Ishikawa (cell line): ENCODE measurements around the gene SLC44A1.

ENCODE experiments used
- CEBPB ChIP-seq: IDR thresholded peaks from 2 replicates; pipeline ENCODE4 v1.6.1; 2012
- CREB1 ChIP-seq: IDR thresholded peaks from 2 replicates; pipeline ENCODE4 v1.6.1; 2012; ENCODE audit warnings: low read depth
- EGR1 ChIP-seq: IDR thresholded peaks from 2 replicates; pipeline ENCODE4 v1.6.1; 2012
- EP300 ChIP-seq: IDR thresholded peaks from 2 replicates; pipeline ENCODE4 v1.6.1; 2012; ENCODE audit warnings: borderline replicate concordance
- FOXM1 ChIP-seq: IDR thresholded peaks from 2 replicates; pipeline ENCODE4 v1.6.1; 2012; ENCODE audit warnings: low read depth, borderline replicate concordance
- MAX ChIP-seq: IDR thresholded peaks from 2 replicates; pipeline ENCODE4 v1.6.1; 2012
- NFIC ChIP-seq: IDR thresholded peaks from 2 replicates; pipeline ENCODE4 v1.6.1; 2012
- RAD21 ChIP-seq: IDR thresholded peaks from 2 replicates; pipeline ENCODE4 v1.6.1; 2012; ENCODE audit warnings: low read depth
- REST ChIP-seq: IDR thresholded peaks from 2 replicates; pipeline ENCODE4 v1.6.1; 2012; ENCODE audit warnings: low read depth, mild to moderate bottlenecking
- TAF1 ChIP-seq: IDR thresholded peaks from 2 replicates; pipeline ENCODE4 v1.6.1; 2012; ENCODE audit warnings: low read depth, mild to moderate bottlenecking
- TCF12 ChIP-seq: IDR thresholded peaks from 2 replicates; pipeline ENCODE4 v1.6.1; 2012; ENCODE audit warnings: low read depth
- TEAD4 ChIP-seq: IDR thresholded peaks from 2 replicates; pipeline ENCODE4 v1.6.1; 2012
- YY1 ChIP-seq: IDR thresholded peaks from 2 replicates; pipeline ENCODE4 v1.6.1; 2012; ENCODE audit warnings: low read depth
- ZBTB7A ChIP-seq: IDR thresholded peaks from 2 replicates; pipeline ENCODE4 v1.6.1; 2012; ENCODE audit warnings: low read depth
- TF ChIP-seq, protein P1 (sequence below): IDR thresholded peaks from 2 replicates; pipeline ENCODE4 v1.6.1; 2012

Gene SLC44A1

GRCh38 chr9:105401651-105402050 lies 157.2 kb downstream of the SLC44A1 start:
- TF ChIP-seq, protein P1, sequence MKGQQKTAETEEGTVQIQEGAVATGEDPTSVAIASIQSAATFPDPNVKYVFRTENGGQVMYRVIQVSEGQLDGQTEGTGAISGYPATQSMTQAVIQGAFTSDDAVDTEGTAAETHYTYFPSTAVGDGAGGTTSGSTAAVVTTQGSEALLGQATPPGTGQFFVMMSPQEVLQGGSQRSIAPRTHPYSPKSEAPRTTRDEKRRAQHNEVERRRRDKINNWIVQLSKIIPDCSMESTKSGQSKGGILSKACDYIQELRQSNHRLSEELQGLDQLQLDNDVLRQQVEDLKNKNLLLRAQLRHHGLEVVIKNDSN, result no peak
- TF ChIP-seq YY1, result no peak
- TF ChIP-seq NFIC, result no peak
- TF ChIP-seq FOXM1, result no peak
- no peak for TF ChIP-seq REST
- no peak for TF ChIP-seq CEBPB
- TF ChIP-seq EGR1, result no peak
- TF ChIP-seq ZBTB7A, result no peak
- no peak for TF ChIP-seq MAX
- TF ChIP-seq TCF12, result no peak
- no peak for TF ChIP-seq EP300
- no peak for TF ChIP-seq CREB1
- no peak for TF ChIP-seq TAF1
- TF ChIP-seq RAD21, result no peak
- no peak for TF ChIP-seq TEAD4

GRCh38 chr9:105403552-105404248 lies 159.2 kb downstream of the SLC44A1 start:
- TF ChIP-seq CEBPB (no peak), TCF12 (no peak), TAF1 (no peak), FOXM1 (no peak), ZBTB7A (no peak)

- TF ChIP-seq FOXM1 (no peak), EGR1 (no peak), MAX (no peak), TAF1 (no peak), CEBPB (no peak), YY1 (no peak), CREB1 (no peak), RAD21 (no peak), ZBTB7A (no peak), TEAD4 (no peak), TCF12 (no peak), REST (no peak), EP300 (no peak), NFIC (no peak)
- TF ChIP-seq, protein P1, result no peak
Measured at GRCh38 chr9:105405514-105406131, 161.2 kb downstream of the SLC44A1 start.

GRCh38 chr9:105406369-105406768 lies 161.9 kb downstream of the SLC44A1 start:
- TF ChIP-seq REST (no peak), CREB1 (no peak), CEBPB (no peak), TAF1 (no peak), RAD21 (no peak), ZBTB7A (no peak), YY1 (no peak), TEAD4 (no peak), NFIC (no peak), MAX (no peak), FOXM1 (no peak), EP300 (no peak), EGR1 (no peak)
- TF ChIP-seq, protein P1, result no peak
